Type B pancreatic cell (in vitro differentiated cells): ENCODE measurements around the gene DIRAS1. TPM values are rescaled to one million over a fixed set of nuclear protein-coding genes. Genes with fewer than 3 reads are reported as not detected.
A peak's percentile ranks its signal among the peaks of the same experiment; 100 is the strongest.

Source experiments
- DNase-seq: peaks from one replicate; pipeline ENCODE4 v3.0.0; 2021; ENCODE audit warnings: mixed read lengths; ENCODE audit not compliant: unreplicated experiment; ENCODE audit errors: extremely low spot score
- H3K27ac Mint-ChIP-seq: 2 replicates; pipeline ENCODE4 v1.8.0; 2021; ENCODE audit warnings: mild to moderate bottlenecking, mixed read lengths
- H3K27me3 Mint-ChIP-seq: 2 replicates; pipeline ENCODE4 v1.8.0; 2021; ENCODE audit warnings: mixed read lengths
- H3K36me3 Mint-ChIP-seq: 2 replicates; pipeline ENCODE4 v1.8.0; 2021; ENCODE audit warnings: mixed read lengths
- H3K4me1 Mint-ChIP-seq: one replicate; pipeline ENCODE4 v1.8.0; 2021; ENCODE audit warnings: mixed read lengths; ENCODE audit not compliant: unreplicated experiment
- H3K4me3 Mint-ChIP-seq: 2 replicates; pipeline ENCODE4 v1.8.0; 2021; ENCODE audit warnings: mild to moderate bottlenecking, mixed read lengths
- H3K9me3 Mint-ChIP-seq: 2 replicates; pipeline ENCODE4 v1.8.0; 2021; ENCODE audit warnings: mixed read lengths
- total RNA-seq: library from RNA; stranded (reverse); gene quantifications from 2 replicates; pipeline ENCODE4 v1.2.1, GENCODE V29; 2021; ENCODE audit warnings: low replicate concordance
- TF ChIP-seq, protein P1 (sequence below): fragments of 200-600 bp; sonication (generic); conservative IDR thresholded peaks from 2 replicates; pipeline ENCODE4 v1.5.0; 2021; ENCODE audit warnings: antibody characterized with exemption, mild to moderate bottlenecking

The DIRAS1 gene
- total RNA-seq, 1 donor from 2014 or later, result 10.4 TPM

DNA sequence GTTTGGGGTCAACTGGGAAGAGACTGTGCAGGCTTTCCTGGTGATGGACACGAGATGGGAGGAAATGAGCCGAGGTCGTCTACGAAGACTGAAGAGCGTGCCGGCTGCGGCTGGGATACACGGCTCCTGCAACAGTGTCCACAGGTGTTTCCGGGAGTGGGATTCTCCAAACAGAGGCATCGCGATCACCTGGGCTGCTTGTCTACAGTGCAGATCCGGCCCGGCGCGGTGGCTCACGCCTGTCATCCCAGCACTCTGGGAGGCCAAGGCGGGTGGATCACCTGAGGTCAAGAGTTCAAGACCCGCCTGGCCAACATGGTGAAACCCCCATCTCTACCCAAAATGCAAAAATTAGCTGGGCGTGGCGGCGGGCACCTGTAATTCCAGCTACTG lies 30.3 kb upstream of the DIRAS1 start:
- no peaks in the 10 kb centered on the region for H3K4me1 Mint-ChIP-seq
- no peak overlapping the region for H3K4me3 Mint-ChIP-seq
- no peak for DNase-seq
- no peak overlapping the region for H3K27ac Mint-ChIP-seq
- no peaks in the 10 kb centered on the region for H3K27me3 Mint-ChIP-seq
- TF ChIP-seq, protein P1, sequence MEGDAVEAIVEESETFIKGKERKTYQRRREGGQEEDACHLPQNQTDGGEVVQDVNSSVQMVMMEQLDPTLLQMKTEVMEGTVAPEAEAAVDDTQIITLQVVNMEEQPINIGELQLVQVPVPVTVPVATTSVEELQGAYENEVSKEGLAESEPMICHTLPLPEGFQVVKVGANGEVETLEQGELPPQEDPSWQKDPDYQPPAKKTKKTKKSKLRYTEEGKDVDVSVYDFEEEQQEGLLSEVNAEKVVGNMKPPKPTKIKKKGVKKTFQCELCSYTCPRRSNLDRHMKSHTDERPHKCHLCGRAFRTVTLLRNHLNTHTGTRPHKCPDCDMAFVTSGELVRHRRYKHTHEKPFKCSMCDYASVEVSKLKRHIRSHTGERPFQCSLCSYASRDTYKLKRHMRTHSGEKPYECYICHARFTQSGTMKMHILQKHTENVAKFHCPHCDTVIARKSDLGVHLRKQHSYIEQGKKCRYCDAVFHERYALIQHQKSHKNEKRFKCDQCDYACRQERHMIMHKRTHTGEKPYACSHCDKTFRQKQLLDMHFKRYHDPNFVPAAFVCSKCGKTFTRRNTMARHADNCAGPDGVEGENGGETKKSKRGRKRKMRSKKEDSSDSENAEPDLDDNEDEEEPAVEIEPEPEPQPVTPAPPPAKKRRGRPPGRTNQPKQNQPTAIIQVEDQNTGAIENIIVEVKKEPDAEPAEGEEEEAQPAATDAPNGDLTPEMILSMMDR, result no peak
- H3K36me3 Mint-ChIP-seq, result peaks cover 3% of the 10 kb centered on the region
- H3K9me3 Mint-ChIP-seq, result no peaks in the 10 kb centered on the region

DNA sequence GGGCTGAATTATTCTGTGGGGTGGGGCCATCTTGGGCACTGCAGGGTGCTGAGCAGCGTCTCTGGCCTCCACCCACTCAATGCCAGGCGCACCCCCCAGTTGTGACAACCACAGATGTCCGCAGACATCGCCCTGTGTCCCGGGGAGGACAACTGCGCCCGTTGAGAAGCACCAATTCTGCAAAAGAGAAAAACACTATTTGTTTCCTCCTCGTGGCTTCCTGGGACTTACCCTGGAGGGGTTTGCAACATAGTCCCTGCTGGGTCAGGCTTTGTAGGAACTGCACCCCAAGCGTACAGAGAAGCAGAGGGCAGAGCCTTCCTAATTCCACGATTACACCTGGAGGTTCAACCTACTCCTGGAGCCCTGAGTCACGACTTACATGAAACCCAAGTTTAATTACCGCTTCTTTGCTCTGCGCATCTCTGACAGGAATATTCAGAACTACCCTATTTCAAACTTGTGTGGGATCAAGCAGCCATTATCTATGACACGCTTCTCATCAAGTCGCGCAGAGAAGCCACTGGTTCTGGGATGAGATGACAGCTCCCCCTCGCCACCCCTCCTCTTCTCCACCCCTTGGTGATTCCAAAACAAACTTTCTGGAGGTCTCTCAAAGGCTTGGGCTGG lies 29.8 kb upstream of the DIRAS1 start:
- Mint-ChIP-seq H3K4me1 (no peaks in the 10 kb centered on the region), H3K27me3 (no peaks in the 10 kb centered on the region)

DNA sequence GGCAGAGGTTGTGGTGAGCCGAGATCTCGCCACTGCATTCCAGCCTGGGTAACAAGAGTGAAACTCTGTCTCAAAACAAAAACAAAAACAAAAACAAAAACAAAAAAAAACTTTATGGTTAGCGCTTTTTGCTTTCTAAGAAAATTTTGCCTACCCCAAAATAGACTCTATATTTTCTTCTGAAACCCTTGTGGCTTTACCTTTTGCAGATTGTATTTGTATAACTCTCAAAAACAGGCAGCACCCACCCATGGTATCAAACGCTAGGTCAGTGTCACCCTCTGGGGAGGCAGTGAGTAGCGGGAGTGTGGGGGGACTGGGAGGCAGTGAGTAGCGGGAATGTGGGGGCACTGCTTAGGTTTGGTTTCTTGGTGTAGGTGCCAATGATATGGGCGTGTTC lies 26.2 kb upstream of the DIRAS1 start:
- no peaks in the 10 kb centered on the region for H3K36me3 Mint-ChIP-seq
- no peak overlapping the region for H3K4me3 Mint-ChIP-seq
- H3K9me3 Mint-ChIP-seq, result no peaks in the 10 kb centered on the region
- DNase-seq, result no peak
- TF ChIP-seq, protein P1, result no peak
- peaks cover 20% of the 10 kb centered on the region for H3K27me3 Mint-ChIP-seq
- no peak overlapping the region for H3K27ac Mint-ChIP-seq
- H3K4me1 Mint-ChIP-seq, result no peaks in the 10 kb centered on the region

More for the DNA sequence above, 29.8 kb upstream of the DIRAS1 start:
- no peak for DNase-seq
- no peak overlapping the region for H3K27ac Mint-ChIP-seq
- peaks cover 3% of the 10 kb centered on the region for H3K36me3 Mint-ChIP-seq
- TF ChIP-seq, protein P1, result no peak
- H3K9me3 Mint-ChIP-seq, result no peaks in the 10 kb centered on the region
- no peak overlapping the region for H3K4me3 Mint-ChIP-seq

DNA sequence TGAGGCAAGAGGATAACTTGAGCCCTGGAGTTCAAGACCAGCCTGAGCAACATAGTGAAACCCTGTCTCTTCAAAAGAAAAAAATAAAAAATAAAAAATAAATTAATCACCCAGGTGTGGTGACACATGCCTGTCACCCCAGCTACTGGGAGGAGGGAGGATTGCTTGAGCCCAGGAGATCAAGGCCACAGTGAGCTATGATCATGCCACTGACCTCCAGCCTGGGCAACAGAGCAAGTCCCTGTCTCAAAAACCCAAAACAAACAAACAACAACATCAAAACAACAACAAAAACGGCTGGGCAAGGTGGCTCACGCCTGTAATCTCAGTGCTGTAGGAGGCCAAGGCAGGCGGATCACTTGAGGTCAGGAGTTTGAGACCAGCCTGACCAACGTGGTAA lies 22.9 kb upstream of the DIRAS1 start:
- TF ChIP-seq, protein P1, result no peak
- H3K4me3 Mint-ChIP-seq, result no peak overlapping the region
- no peak for DNase-seq
- H3K36me3 Mint-ChIP-seq, result no peaks in the 10 kb centered on the region
- H3K27me3 Mint-ChIP-seq, result peaks cover 24% of the 10 kb centered on the region
- no peaks in the 10 kb centered on the region for H3K9me3 Mint-ChIP-seq
- peaks cover 7% of the 10 kb centered on the region for H3K4me1 Mint-ChIP-seq
- no peak overlapping the region for H3K27ac Mint-ChIP-seq

DNA sequence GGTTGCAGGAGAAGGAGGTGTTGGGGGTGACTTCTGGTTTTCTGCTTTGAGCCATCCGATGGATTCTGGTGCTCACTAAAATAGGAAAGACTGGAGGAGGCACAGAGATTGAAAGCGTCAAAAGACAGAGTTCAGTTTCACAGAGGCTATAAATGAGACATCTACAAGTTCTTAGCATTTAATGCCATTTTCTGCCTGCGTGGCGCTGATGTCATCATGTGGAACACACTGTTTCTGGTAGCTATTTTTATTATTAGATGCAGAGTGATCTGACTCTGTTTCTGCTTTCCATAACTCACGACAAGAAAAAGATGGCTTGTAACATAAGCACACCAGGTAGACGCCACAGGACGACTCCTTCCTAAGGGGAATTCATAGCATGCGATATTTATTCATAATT lies 21.9 kb upstream of the DIRAS1 start:
- DNase-seq, result no peak
- peaks cover 24% of the 10 kb centered on the region for H3K27me3 Mint-ChIP-seq
- H3K27ac Mint-ChIP-seq, result no peak overlapping the region
- H3K4me3 Mint-ChIP-seq, result no peak overlapping the region
- H3K9me3 Mint-ChIP-seq, result no peaks in the 10 kb centered on the region
- TF ChIP-seq, protein P1, result no peak
- peaks cover 9% of the 10 kb centered on the region for H3K4me1 Mint-ChIP-seq
- no peaks in the 10 kb centered on the region for H3K36me3 Mint-ChIP-seq

DNA sequence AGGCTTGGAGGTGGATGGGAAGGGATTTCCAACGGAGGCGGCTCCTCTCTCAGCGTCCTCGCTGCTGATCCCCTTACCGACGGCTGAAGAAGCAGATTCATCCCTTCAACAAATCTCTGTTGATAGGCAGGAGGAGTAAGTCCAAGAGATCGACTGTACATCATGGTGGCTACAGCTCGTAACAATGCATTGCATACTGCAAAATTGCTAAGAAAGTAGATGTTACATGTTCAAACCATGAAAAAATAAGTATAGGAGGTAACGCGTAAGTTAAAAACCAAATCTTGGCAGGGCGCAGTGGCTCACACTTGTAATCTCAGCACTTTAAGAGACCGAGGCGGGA lies 19.1 kb upstream of the DIRAS1 start:
- peaks cover 20% of the 10 kb centered on the region for H3K27me3 Mint-ChIP-seq

More for the DNA sequence above, 19.1 kb upstream of the DIRAS1 start:
- Mint-ChIP-seq H3K4me3 (peak overlapping the region; percentile 86), H3K36me3 (peaks cover 5% of the 10 kb centered on the region), H3K4me1 (peaks cover 9% of the 10 kb centered on the region), H3K9me3 (no peaks in the 10 kb centered on the region), H3K27ac (no peak overlapping the region)
- no peak for DNase-seq
- TF ChIP-seq, protein P1, result no peak
